ENCODE data around the gene TBPL2.

GRCh38 chr14:55446833-55447232 is 6.4 kb upstream of the TBPL2 start:
- TF ChIP-seq ARNT (IDR thresholded peaks at IDR 0.05) (no peak), SP1 (IDR thresholded peaks at IDR 0.05) (no peak), SUZ12 (IDR thresholded peaks at IDR 0.05) (no peak), HDGF (IDR thresholded peaks at IDR 0.05; ENCODE audit: borderline replicate concordance) (no peak), TARDBP (IDR thresholded peaks at IDR 0.05) (no peak), L3MBTL2 (conservative IDR thresholded peaks at IDR 0.05) (no peak)

Data from HEK293T (cell line).